ENCODE data around the gene YEATS4.

Gene YEATS4

GRCh38 chr12:69392179-69392928 is 32.8 kb downstream of the YEATS4 start:
- DNase-seq (ENCODE audit: low spot score), result no peak

- DNase-seq (ENCODE audit: low spot score), result no peak
These were observed 36.5 kb downstream of the YEATS4 start for GRCh38 chr12:69396041-69396440.

GRCh38 chr12:69396963-69397362 is 37.4 kb downstream of the YEATS4 start:
- DNase-seq (ENCODE audit: low spot score), result no peak

GRCh38 chr12:69397978-69398377 is 38.4 kb downstream of the YEATS4 start:
- no peak for DNase-seq (ENCODE audit: low spot score)

GRCh38 chr12:69401940-69402339 is 42.4 kb downstream of the YEATS4 start:
- DNase-seq (ENCODE audit: low spot score), result no peak

- DNase-seq (ENCODE audit: low spot score), result no peak
These were observed 45.5 kb downstream of the YEATS4 start for GRCh38 chr12:69404851-69405565.

GRCh38 chr12:69405566-69405865 is 46.0 kb downstream of the YEATS4 start:
- DNase-seq (ENCODE audit: low spot score), result peak; percentile 67

GRCh38 chr12:69406217-69406616 is 46.7 kb downstream of the YEATS4 start:
- DNase-seq (ENCODE audit: low spot score), result no peak

GRCh38 chr12:69410571-69410970 is 51.0 kb downstream of the YEATS4 start:
- no peak for DNase-seq (ENCODE audit: low spot score)

GRCh38 chr12:69412655-69413054 is 53.1 kb downstream of the YEATS4 start:
- no peak for DNase-seq (ENCODE audit: low spot score)

- peak; percentile 74 for DNase-seq (ENCODE audit: low spot score)
These were observed 56.1 kb downstream of the YEATS4 start for GRCh38 chr12:69415471-69416275.

- no peak for DNase-seq (ENCODE audit: low spot score)
These were observed 57.7 kb downstream of the YEATS4 start for GRCh38 chr12:69417231-69417630.

- no peak for DNase-seq (ENCODE audit: low spot score)
These were observed 58.2 kb downstream of the YEATS4 start for GRCh38 chr12:69417741-69418167.

GRCh38 chr12:69419701-69420100 is 60.2 kb downstream of the YEATS4 start:
- no peak for DNase-seq (ENCODE audit: low spot score)

- DNase-seq (ENCODE audit: low spot score), result no peak
These were observed 62.0 kb downstream of the YEATS4 start for GRCh38 chr12:69421548-69421947.

- DNase-seq (ENCODE audit: low spot score), result peak; percentile 12
These were observed 63.7 kb downstream of the YEATS4 start for GRCh38 chr12:69423037-69423905.

GRCh38 chr12:69425417-69425816 is 65.9 kb downstream of the YEATS4 start:
- no peak for DNase-seq (ENCODE audit: low spot score)

GRCh38 chr12:69428351-69429073 is 69.0 kb downstream of the YEATS4 start:
- no peak for DNase-seq (ENCODE audit: low spot score)

GRCh38 chr12:69430942-69431590 is 71.5 kb downstream of the YEATS4 start:
- no peak for DNase-seq (ENCODE audit: low spot score)

GRCh38 chr12:69431591-69432222 is 72.2 kb downstream of the YEATS4 start:
- peak; percentile 16 for DNase-seq (ENCODE audit: low spot score)
